ENCODE measurements around the gene ZFPM1. TPM values are rescaled to one million over a fixed set of nuclear protein-coding genes. Genes with fewer than 3 reads are reported as not detected.

The ZFPM1 gene
- total RNA-seq, 1 donor from 2014 or later: 11.1 TPM

DNA sequence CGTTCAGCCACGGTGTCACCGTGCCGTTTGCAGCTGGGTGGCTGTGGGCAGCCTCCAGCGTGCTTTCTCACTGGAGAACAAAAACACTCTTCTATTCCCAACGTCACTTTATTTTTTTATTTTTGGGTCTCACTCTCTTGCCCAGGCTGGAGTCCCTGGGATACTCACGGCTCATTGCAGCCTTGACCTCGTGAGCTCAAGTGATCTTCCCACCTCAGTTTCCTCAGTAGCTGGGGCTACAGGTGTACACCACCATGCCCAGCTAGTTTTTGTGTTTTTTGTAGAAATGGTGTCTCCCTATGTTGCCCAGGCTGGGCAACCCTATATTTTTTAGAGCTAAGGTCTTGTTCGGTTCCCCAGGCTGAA lies 82.8 kb downstream of the ZFPM1 start:
- Mint-ChIP-seq H3K9me3 (no peaks in the 10 kb centered on the region), H3K4me3 (peak overlapping the region; percentile 92), H3K27me3 (ENCODE audit: low read depth) (peaks cover 18% of the 10 kb centered on the region), H3K27ac (ENCODE audit: unreplicated experiment) (peak overlapping the region; percentile 78), H3K36me3 (ENCODE audit: low read depth) (peaks cover 2% of the 10 kb centered on the region), H3K4me1 (peaks cover 5% of the 10 kb centered on the region)
- DNase-seq (ENCODE audit: low read depth, low spot score): no peak
- TF ChIP-seq CTCF (conservative IDR thresholded peaks at IDR 0.05): no peak

GRCh38 chr16:88536510-88536909 lies 83.4 kb downstream of the ZFPM1 start:
- Mint-ChIP-seq H3K27ac (ENCODE audit: unreplicated experiment) (no peak overlapping the region), H3K4me1 (peaks cover 4% of the 10 kb centered on the region), H3K9me3 (no peaks in the 10 kb centered on the region), H3K27me3 (ENCODE audit: low read depth) (peaks cover 18% of the 10 kb centered on the region), H3K36me3 (ENCODE audit: low read depth) (peaks cover 2% of the 10 kb centered on the region), H3K4me3 (peak overlapping the region; percentile 92)
- TF ChIP-seq CTCF (conservative IDR thresholded peaks at IDR 0.05): no peak
- DNase-seq (ENCODE audit: low read depth, low spot score): no peak

DNA sequence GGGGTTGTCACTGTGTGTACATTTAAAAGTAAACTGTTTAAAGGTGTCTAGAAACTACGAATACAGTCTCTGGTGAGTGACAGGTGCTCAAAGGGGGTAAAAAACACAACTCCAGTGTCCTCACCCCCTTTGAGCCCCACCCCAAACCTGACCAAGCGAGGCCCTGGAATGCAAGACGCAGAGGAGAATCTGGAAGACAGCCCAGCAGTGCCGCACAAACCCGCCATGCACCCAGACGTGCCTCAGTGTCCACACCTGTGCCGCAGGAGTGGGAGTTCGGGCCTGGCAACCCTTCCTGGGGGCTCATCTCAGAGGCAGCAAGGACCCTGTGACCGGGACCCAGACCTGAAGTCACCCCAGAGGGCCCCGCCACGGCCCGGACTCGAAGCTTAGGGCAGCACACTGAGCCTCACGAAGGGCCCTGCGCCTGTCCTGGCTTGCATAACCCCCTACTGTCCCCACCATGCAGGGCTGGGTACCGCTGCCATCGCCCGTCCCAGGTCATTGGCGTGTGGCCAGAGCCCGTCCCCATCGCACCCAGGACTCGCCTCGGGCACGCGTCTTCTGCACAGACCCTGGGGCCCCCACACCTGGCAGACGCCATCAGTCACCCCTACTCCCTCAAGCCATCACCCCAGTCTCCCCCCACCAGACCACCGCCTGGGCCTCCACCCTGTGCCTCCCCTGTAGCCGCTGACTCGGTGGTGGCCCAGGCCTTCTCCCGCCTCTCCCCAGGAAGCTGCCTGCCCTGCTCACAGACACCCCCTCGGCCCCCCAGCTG lies 84.1 kb downstream of the ZFPM1 start:
- Mint-ChIP-seq H3K36me3 (ENCODE audit: low read depth) (peaks cover 2% of the 10 kb centered on the region), H3K4me1 (peaks cover 4% of the 10 kb centered on the region), H3K9me3 (no peaks in the 10 kb centered on the region), H3K4me3 (peak overlapping the region; percentile 92), H3K27me3 (ENCODE audit: low read depth) (peaks cover 18% of the 10 kb centered on the region), H3K27ac (ENCODE audit: unreplicated experiment) (no peak overlapping the region)
- no peak for DNase-seq (ENCODE audit: low read depth, low spot score)
- TF ChIP-seq CTCF (conservative IDR thresholded peaks at IDR 0.05): no peak

DNA sequence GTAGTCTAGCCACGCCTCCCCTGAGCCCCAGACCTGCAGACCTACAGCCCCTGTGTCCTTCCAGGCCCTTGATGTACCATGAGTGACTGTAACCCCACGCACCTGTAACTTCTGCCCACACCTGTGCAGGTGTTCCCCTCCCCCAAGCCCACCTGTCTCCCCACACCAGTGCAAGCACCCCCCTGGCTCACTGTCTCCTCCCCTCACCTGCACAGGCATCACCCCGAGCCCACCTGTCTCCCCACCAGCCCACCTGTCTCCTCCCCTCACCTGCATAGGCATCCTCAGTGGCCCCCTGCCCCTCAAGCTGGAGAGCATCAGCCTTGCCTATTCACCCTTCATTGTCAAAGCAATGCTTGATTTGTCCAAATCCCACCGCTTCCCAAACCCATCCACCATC lies 84.8 kb downstream of the ZFPM1 start:
- no peak overlapping the region for H3K27ac Mint-ChIP-seq (ENCODE audit: unreplicated experiment)
- DNase-seq (ENCODE audit: low read depth, low spot score): no peak
- TF ChIP-seq CTCF (conservative IDR thresholded peaks at IDR 0.05): no peak
- H3K4me1 Mint-ChIP-seq: peaks cover 4% of the 10 kb centered on the region
- H3K36me3 Mint-ChIP-seq (ENCODE audit: low read depth): peaks cover 2% of the 10 kb centered on the region
- peaks cover 18% of the 10 kb centered on the region for H3K27me3 Mint-ChIP-seq (ENCODE audit: low read depth)
- peak overlapping the region; percentile 69 for H3K4me3 Mint-ChIP-seq
- H3K9me3 Mint-ChIP-seq: no peaks in the 10 kb centered on the region

- TF ChIP-seq CTCF (conservative IDR thresholded peaks at IDR 0.05): no peak
- no peak for DNase-seq (ENCODE audit: low read depth, low spot score)
- Mint-ChIP-seq H3K36me3 (ENCODE audit: low read depth) (peaks cover 6% of the 10 kb centered on the region), H3K4me1 (peaks cover 4% of the 10 kb centered on the region), H3K9me3 (peaks cover 4% of the 10 kb centered on the region), H3K27ac (ENCODE audit: unreplicated experiment) (peak overlapping the region; percentile 50), H3K4me3 (peak overlapping the region; percentile 69), H3K27me3 (ENCODE audit: low read depth) (peaks cover 22% of the 10 kb centered on the region)
Observed at GRCh38 chr16:88538366-88539060, 85.4 kb downstream of the ZFPM1 start.

Data from neural crest cell (in vitro differentiated cells).